WTC11 (cell line): ENCODE measurements around the gene CLIC2. TPM values are rescaled to one million over a fixed set of nuclear protein-coding genes. Genes with fewer than 3 reads are reported as not detected.

Source experiments
- ATAC-seq: fragments of 200-7000 bp; cut with Tn5 transposase; 2 replicates; pipeline ENCODE4 v1.10.0; 2021; ENCODE audit warnings: mild to moderate bottlenecking, moderate library complexity
- CTCF ChIA-PET: fragments of 300-600 bp; sonication (Branson Sonifier 250); formaldehyde crosslinking; loops from one replicate; lab custom pipeline; 2021; ENCODE audit warnings: antibody characterized with exemption; lab: Charles Lee
- POLR2A ChIA-PET: fragments of 350-600 bp; sonication (Branson Sonifier 250); formaldehyde crosslinking; loops from one replicate; lab custom pipeline; 2021; ENCODE audit warnings: antibody characterized with exemption; lab: Charles Lee
- DNase-seq: peaks from one replicate; pipeline ENCODE4 v3.0.0; 2021; ENCODE audit warnings: low spot score
- H3K27ac Mint-ChIP-seq: 2 replicates; pipeline ENCODE4 v1.8.0; 2021; ENCODE audit warnings: mixed read lengths
- H3K27me3 Mint-ChIP-seq: 2 replicates; pipeline ENCODE4 v1.8.0; 2021; ENCODE audit warnings: low read depth, mild to moderate bottlenecking, moderate library complexity, mixed read lengths
- H3K36me3 Mint-ChIP-seq: 2 replicates; pipeline ENCODE4 v1.8.0; 2021; ENCODE audit warnings: mixed read lengths
- H3K4me1 Mint-ChIP-seq: 2 replicates; pipeline ENCODE4 v1.8.0; 2022; ENCODE audit warnings: mixed read lengths
- H3K4me3 Mint-ChIP-seq: 2 replicates; pipeline ENCODE4 v1.8.0; 2021; ENCODE audit warnings: mild to moderate bottlenecking, moderate library complexity, mixed read lengths
- H3K9me3 Mint-ChIP-seq: 2 replicates; pipeline ENCODE4 v1.8.0; 2021; ENCODE audit warnings: mixed read lengths
- ATF1 ChIP-seq: sonication (generic); formaldehyde crosslinking; IDR thresholded peaks from 2 replicates; pipeline ENCODE4 v1.8.1; 2023; ENCODE audit warnings: mild to moderate bottlenecking, moderate library complexity, missing genetic modification reagents
- ELF4 ChIP-seq: sonication (generic); formaldehyde crosslinking; IDR thresholded peaks from 2 replicates; pipeline ENCODE4 v1.8.1; 2022; ENCODE audit warnings: low read depth, mild to moderate bottlenecking, moderate library complexity, missing genetic modification reagents
- EMX1 ChIP-seq: fragments of 250-450 bp; sonication (Bioruptor Pico); IDR thresholded peaks from 2 replicates; pipeline ENCODE4 v1.8.0; 2021; ENCODE audit warnings: mild to moderate bottlenecking
- ERG ChIP-seq: fragments of 250-450 bp; sonication (Bioruptor Pico); IDR thresholded peaks from 2 replicates; pipeline ENCODE4 v1.8.0; 2021; ENCODE audit warnings: mild to moderate bottlenecking
- FOXJ3 ChIP-seq: sonication (generic); formaldehyde crosslinking; IDR thresholded peaks from 2 replicates; pipeline ENCODE4 v1.9.0; 2021; ENCODE audit warnings: missing genetic modification reagents, mild to moderate bottlenecking, borderline replicate concordance
- NFATC4 ChIP-seq: fragments of 250-450 bp; sonication (Bioruptor Pico); IDR thresholded peaks from 2 replicates; pipeline ENCODE4 v1.9.0; 2021; ENCODE audit warnings: mild to moderate bottlenecking
- NFE2L1 ChIP-seq: sonication (generic); formaldehyde crosslinking; IDR thresholded peaks from 2 replicates; pipeline ENCODE4 v1.8.1; 2023; ENCODE audit warnings: missing genetic modification reagents
- NR3C1 ChIP-seq: sonication (generic); formaldehyde crosslinking; conservative IDR thresholded peaks from 2 replicates; pipeline ENCODE4 v1.8.1; 2023; ENCODE audit warnings: low read depth, mild to moderate bottlenecking, missing genetic modification reagents
- PRDM15 ChIP-seq: sonication (generic); formaldehyde crosslinking; IDR thresholded peaks from 2 replicates; pipeline ENCODE4 v1.8.0; 2022; ENCODE audit warnings: missing genetic modification reagents
- RELA ChIP-seq: sonication (generic); formaldehyde crosslinking; IDR thresholded peaks from 2 replicates; pipeline ENCODE4 v1.8.1; 2022; ENCODE audit warnings: missing genetic modification reagents, mild to moderate bottlenecking, borderline replicate concordance
- SMAD4 ChIP-seq: sonication (generic); formaldehyde crosslinking; IDR thresholded peaks from 2 replicates; pipeline ENCODE4 v1.8.0; 2022; ENCODE audit warnings: mild to moderate bottlenecking, missing genetic modification reagents
- TCF7 ChIP-seq: sonication (generic); formaldehyde crosslinking; IDR thresholded peaks from 2 replicates; pipeline ENCODE4 v1.8.0; 2022; ENCODE audit warnings: mild to moderate bottlenecking, low read depth, missing genetic modification reagents, moderate library complexity
- TP53 ChIP-seq: sonication (generic); formaldehyde crosslinking; IDR thresholded peaks from 2 replicates; pipeline ENCODE4 v1.8.1; 2023; ENCODE audit warnings: mild to moderate bottlenecking, missing genetic modification reagents
- ZNF416 ChIP-seq: fragments of 250-450 bp; sonication (Bioruptor Pico); IDR thresholded peaks from 2 replicates; pipeline ENCODE4 v1.9.0; 2021; ENCODE audit warnings: mild to moderate bottlenecking, inconsistent platforms
- ZNF425 ChIP-seq: fragments of 250-450 bp; sonication (Bioruptor Pico); conservative IDR thresholded peaks from 2 replicates; pipeline ENCODE4 v1.9.0; 2021; ENCODE audit warnings: mild to moderate bottlenecking
- ZNF671 ChIP-seq: fragments of 250-450 bp; sonication (Bioruptor Pico); IDR thresholded peaks from 2 replicates; pipeline ENCODE4 v1.8.0; 2021; ENCODE audit warnings: mild to moderate bottlenecking
- total RNA-seq: library from RNA; stranded (reverse); gene quantifications from 3 replicates; pipeline ENCODE4 v1.2.3, GENCODE V29; 2021
- TF ChIP-seq, protein P1 (sequence below): sonication (generic); formaldehyde crosslinking; IDR thresholded peaks from 2 replicates; pipeline ENCODE4 v1.8.0; 2023; ENCODE audit warnings: missing genetic modification reagents, mild to moderate bottlenecking, borderline replicate concordance
- TF ChIP-seq, protein P2 (sequence below): sonication (generic); formaldehyde crosslinking; IDR thresholded peaks from 2 replicates; pipeline ENCODE4 v1.8.0; 2022; ENCODE audit warnings: mild to moderate bottlenecking, missing genetic modification reagents
- TF ChIP-seq, protein P3 (sequence below): fragments of 200-600 bp; IDR thresholded peaks from 2 replicates; pipeline ENCODE4 v1.8.0; 2022; ENCODE audit warnings: antibody characterized with exemption
- TF ChIP-seq, protein P4 (sequence below): sonication (generic); formaldehyde crosslinking; IDR thresholded peaks from 2 replicates; pipeline ENCODE4 v1.8.1; 2023; ENCODE audit warnings: mild to moderate bottlenecking, missing genetic modification reagents, moderate library complexity

Gene CLIC2
- total RNA-seq, 1 experiment from 2014 or later: 0.66 TPM

GRCh38 chrX:155326610-155327009 is 7.8 kb downstream of the CLIC2 start:
- ChIA-PET CTCF (no interaction called here), POLR2A (no interaction called here)
- Mint-ChIP-seq H3K27me3 (peaks cover 9% of the 10 kb centered on the region), H3K4me1 (no peaks in the 10 kb centered on the region), H3K36me3 (no peaks in the 10 kb centered on the region), H3K9me3 (peaks cover 18% of the 10 kb centered on the region), H3K4me3 (no peak overlapping the region), H3K27ac (no peak overlapping the region)
- no peak for TF ChIP-seq FOXJ3
- TF ChIP-seq, protein P1, sequence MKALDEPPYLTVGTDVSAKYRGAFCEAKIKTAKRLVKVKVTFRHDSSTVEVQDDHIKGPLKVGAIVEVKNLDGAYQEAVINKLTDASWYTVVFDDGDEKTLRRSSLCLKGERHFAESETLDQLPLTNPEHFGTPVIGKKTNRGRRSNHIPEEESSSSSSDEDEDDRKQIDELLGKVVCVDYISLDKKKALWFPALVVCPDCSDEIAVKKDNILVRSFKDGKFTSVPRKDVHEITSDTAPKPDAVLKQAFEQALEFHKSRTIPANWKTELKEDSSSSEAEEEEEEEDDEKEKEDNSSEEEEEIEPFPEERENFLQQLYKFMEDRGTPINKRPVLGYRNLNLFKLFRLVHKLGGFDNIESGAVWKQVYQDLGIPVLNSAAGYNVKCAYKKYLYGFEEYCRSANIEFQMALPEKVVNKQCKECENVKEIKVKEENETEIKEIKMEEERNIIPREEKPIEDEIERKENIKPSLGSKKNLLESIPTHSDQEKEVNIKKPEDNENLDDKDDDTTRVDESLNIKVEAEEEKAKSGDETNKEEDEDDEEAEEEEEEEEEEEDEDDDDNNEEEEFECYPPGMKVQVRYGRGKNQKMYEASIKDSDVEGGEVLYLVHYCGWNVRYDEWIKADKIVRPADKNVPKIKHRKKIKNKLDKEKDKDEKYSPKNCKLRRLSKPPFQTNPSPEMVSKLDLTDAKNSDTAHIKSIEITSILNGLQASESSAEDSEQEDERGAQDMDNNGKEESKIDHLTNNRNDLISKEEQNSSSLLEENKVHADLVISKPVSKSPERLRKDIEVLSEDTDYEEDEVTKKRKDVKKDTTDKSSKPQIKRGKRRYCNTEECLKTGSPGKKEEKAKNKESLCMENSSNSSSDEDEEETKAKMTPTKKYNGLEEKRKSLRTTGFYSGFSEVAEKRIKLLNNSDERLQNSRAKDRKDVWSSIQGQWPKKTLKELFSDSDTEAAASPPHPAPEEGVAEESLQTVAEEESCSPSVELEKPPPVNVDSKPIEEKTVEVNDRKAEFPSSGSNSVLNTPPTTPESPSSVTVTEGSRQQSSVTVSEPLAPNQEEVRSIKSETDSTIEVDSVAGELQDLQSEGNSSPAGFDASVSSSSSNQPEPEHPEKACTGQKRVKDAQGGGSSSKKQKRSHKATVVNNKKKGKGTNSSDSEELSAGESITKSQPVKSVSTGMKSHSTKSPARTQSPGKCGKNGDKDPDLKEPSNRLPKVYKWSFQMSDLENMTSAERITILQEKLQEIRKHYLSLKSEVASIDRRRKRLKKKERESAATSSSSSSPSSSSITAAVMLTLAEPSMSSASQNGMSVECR (CRISPR knock-in tag): no peak
- no peak for TF ChIP-seq ZNF425 (CRISPR knock-in tag)
- TF ChIP-seq PRDM15: no peak
- no peak for TF ChIP-seq ATF1 (CRISPR knock-in tag)
- no peak for TF ChIP-seq SMAD4 (CRISPR knock-in tag)
- TF ChIP-seq RELA (CRISPR knock-in tag): no peak
- TF ChIP-seq, protein P2, sequence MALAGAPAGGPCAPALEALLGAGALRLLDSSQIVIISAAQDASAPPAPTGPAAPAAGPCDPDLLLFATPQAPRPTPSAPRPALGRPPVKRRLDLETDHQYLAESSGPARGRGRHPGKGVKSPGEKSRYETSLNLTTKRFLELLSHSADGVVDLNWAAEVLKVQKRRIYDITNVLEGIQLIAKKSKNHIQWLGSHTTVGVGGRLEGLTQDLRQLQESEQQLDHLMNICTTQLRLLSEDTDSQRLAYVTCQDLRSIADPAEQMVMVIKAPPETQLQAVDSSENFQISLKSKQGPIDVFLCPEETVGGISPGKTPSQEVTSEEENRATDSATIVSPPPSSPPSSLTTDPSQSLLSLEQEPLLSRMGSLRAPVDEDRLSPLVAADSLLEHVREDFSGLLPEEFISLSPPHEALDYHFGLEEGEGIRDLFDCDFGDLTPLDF (CRISPR knock-in tag): no peak
- no peak for TF ChIP-seq ELF4
- no peak for TF ChIP-seq ZNF416 (CRISPR knock-in tag)
- TF ChIP-seq, protein P3, sequence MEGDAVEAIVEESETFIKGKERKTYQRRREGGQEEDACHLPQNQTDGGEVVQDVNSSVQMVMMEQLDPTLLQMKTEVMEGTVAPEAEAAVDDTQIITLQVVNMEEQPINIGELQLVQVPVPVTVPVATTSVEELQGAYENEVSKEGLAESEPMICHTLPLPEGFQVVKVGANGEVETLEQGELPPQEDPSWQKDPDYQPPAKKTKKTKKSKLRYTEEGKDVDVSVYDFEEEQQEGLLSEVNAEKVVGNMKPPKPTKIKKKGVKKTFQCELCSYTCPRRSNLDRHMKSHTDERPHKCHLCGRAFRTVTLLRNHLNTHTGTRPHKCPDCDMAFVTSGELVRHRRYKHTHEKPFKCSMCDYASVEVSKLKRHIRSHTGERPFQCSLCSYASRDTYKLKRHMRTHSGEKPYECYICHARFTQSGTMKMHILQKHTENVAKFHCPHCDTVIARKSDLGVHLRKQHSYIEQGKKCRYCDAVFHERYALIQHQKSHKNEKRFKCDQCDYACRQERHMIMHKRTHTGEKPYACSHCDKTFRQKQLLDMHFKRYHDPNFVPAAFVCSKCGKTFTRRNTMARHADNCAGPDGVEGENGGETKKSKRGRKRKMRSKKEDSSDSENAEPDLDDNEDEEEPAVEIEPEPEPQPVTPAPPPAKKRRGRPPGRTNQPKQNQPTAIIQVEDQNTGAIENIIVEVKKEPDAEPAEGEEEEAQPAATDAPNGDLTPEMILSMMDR: no peak
- TF ChIP-seq NFE2L1 (CRISPR knock-in tag): no peak
- TF ChIP-seq TP53: no peak
- TF ChIP-seq, protein P4, sequence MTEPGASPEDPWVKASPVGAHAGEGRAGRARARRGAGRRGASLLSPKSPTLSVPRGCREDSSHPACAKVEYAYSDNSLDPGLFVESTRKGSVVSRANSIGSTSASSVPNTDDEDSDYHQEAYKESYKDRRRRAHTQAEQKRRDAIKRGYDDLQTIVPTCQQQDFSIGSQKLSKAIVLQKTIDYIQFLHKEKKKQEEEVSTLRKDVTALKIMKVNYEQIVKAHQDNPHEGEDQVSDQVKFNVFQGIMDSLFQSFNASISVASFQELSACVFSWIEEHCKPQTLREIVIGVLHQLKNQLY (CRISPR knock-in tag): no peak
- TF ChIP-seq ZNF671 (CRISPR knock-in tag): no peak
- TF ChIP-seq ERG (CRISPR knock-in tag): no peak
- no peak for TF ChIP-seq NR3C1 (CRISPR knock-in tag)
- no peak for TF ChIP-seq NFATC4 (CRISPR knock-in tag)
- TF ChIP-seq EMX1 (CRISPR knock-in tag): no peak
- TF ChIP-seq TCF7 (CRISPR knock-in tag): no peak
- no peak for DNase-seq
- ATAC-seq: no peak
